Anterior cingulate cortex (tissue), 58 donors: ENCODE data around the gene ARMC10.
"Not testable (repeated sequence)": the region's sequence is repeated elsewhere in the genome, so short reads cannot be mapped to it uniquely, and the experiment has no call there.

ENCODE experiments used
- DNase-seq, 58 donors: peaks; one replicate each; lab custom pipeline; 2025; lab: John Stamatoyannopoulos, UW

Gene ARMC10

DNA sequence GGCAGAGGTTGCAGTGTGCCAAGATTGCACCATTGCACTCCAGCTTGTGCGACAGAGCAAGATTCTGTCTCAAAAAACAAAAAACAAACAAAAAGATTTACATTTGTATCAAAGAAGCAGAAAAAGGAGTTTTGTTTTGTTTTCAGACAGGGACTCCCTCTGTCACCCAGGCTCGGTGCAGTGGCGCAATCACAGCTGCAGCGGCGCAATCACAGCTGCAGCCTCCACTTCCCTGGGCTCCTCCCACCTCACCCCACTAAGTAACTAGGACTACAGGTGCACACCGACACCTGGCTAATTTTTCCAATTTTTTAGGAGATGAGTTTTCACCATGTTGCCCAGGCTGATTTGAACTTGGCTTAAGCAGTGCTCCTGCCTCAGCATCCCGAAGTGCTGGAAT, 1.8 kb downstream of the ARMC10 start:
- peak in 7 of 58 donors; percentile 1 to 41 (median 8) for DNase-seq

GRCh38 chr7:103077318-103077717, 2.4 kb downstream of the ARMC10 start:
- no peak for DNase-seq

GRCh38 chr7:103078226-103078625, 3.3 kb downstream of the ARMC10 start:
- not testable (repeated sequence) for DNase-seq

- DNase-seq = no peak
These were observed 4.9 kb downstream of the ARMC10 start for GRCh38 chr7:103079836-103080235.

GRCh38 chr7:103080923-103081322, 6.0 kb downstream of the ARMC10 start:
- no peak for DNase-seq

GRCh38 chr7:103082497-103082896, 7.6 kb downstream of the ARMC10 start:
- DNase-seq = no peak

DNA sequence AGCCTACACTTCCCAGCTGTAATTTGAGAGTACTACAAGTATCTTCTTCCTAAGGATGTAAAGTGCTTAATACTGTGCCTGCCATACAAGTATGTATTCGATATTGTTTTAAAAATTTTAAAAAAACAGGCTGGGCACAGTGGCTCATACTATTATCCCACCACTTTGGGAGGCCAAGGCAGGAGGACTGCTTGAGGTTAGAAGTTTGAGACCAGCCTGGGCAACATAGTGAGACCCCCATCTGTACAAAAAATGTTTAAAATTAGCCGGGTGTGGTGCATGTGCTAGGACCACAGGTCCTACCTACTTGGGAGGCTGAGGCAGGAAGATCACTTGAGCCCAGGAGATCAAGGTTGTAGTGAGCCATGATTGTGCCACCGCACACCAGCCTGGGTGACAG, 8.3 kb downstream of the ARMC10 start:
- DNase-seq = no peak

- not testable (repeated sequence) for DNase-seq
These were observed 17.4 kb downstream of the ARMC10 start for GRCh38 chr7:103092321-103092720.

DNA sequence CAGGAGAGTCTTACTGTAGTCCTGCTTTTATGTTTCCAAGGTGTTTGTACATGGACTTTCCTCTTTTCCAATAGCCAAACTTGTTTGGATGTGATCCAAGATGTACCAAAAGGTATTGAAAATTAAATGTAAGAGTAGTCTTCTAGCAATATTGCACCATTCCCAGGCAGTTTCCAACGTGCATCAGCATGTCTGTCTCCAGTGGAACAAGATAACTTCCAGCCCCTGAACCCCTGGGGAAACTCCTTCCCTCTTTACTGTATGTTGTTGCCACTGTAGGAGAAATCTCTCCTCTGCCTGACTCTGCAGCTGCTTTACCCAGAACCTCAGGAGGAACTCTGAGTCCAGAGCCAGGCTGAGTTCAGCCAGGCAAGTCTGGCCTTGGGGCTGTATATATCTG, 18.5 kb downstream of the ARMC10 start:
- no peak for DNase-seq

GRCh38 chr7:103094102-103094501, 19.2 kb downstream of the ARMC10 start:
- no peak for DNase-seq

DNA sequence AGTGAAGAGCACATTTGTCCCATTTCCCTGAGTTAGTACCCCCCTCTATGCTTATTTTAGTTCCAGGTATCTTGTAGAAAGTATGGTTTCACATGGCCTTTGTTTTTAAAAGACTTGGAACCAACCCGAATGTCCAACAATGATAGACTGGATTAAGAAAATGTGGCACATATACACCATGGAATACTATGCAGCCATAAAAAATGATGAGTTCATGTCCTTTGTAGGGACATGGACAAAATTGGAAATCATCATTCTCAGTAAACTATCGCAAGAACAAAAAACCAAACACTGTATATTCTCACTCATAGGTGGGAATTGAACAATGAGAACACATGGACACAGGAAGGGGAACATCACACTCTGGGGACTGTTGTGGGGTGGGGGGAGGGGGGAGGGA, 20.6 kb downstream of the ARMC10 start:
- not testable (repeated sequence) for DNase-seq

GRCh38 chr7:103097041-103097440, 22.1 kb downstream of the ARMC10 start:
- DNase-seq = no peak

DNA sequence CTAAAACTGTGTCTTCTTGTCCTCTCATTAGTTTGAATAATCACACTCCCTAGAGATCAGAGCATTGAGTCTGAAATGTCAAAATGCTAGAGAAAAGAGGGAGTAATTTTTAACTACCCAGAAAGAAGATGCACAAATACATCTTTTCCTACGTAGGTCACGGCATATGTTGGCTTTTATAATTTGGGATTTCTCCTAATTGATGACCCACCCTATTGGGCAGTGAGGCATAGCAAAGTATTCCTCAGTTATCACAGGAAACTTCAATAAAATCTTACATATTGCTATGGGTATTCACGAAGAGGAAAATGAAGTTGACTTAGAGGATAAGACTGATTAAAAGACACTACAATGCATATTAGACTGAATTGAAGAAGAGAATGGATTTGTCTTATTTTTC, 25.4 kb downstream of the ARMC10 start:
- no peak for DNase-seq

GRCh38 chr7:103101543-103101942, 26.6 kb downstream of the ARMC10 start:
- DNase-seq = no peak

DNA sequence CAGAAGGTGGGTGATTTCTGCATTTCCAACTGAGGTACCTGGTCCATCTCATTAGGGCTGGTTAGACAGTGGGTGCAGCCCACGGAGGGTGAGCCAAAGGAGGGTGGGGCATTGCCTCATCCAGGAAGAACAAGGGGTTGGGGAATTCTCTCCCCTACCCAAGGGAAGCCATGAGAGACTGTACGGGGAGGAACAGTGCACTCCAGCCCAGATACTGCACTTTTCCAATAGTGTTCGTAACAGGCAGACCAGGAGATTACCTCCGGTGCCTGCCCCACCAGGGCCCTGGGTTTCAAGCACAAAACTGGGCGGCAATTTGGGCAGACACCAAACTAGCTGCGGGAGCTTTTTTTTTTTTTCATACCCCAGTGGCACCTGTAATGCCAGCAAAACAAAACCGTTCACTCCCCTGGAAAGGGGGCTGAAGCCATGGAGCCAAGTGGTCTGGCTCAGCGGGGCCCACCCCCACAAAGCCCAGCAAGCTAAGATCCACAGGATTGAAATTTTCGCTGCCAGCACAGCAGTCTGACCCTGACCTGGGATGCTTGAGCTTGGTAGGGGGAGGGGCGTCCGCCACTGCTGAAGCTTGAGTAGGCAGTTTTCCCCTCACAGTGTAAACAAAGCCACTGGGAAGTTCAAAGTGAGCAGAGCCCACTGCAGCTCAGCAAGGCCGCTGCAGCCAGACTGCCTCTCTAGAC, 31.2 kb downstream of the ARMC10 start:
- DNase-seq = no peak

- DNase-seq = not testable (repeated sequence)
These were observed 31.7 kb downstream of the ARMC10 start for GRCh38 chr7:103106703-103107070.

GRCh38 chr7:103113164-103113563, 38.2 kb downstream of the ARMC10 start:
- DNase-seq = no peak

DNA sequence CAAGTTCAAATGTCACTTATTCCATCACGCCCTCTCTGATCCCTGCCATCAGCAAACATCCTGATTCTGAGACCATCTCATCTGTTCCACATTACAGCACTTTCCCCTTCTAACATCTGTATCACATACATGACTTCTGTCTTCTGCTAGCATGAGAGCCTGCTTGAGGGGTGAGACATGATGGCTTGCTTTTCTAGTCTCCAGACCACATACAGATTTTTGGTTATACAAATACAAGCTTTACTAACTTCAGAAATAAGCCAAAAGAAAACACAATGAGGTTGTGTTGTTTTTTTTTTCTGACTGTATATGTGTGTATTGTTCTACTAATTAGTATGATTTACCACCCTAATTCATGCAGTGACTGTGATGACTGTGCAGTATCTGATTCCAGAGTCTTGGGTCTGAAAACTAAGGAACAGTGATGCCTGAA, 39.7 kb downstream of the ARMC10 start:
- peak in 4 of 58 donors; percentile 5 to 44 (median 28) for DNase-seq

- no peak for DNase-seq
These were observed 40.8 kb downstream of the ARMC10 start for GRCh38 chr7:103115771-103116170.

- DNase-seq = no peak
These were observed 41.6 kb downstream of the ARMC10 start for GRCh38 chr7:103116511-103116910.

GRCh38 chr7:103116991-103117390, 42.1 kb downstream of the ARMC10 start:
- peak in 12 of 58 donors; percentile 13 to 76 (median 28) for DNase-seq

GRCh38 chr7:103117465-103117864, 42.5 kb downstream of the ARMC10 start:
- no peak for DNase-seq

DNA sequence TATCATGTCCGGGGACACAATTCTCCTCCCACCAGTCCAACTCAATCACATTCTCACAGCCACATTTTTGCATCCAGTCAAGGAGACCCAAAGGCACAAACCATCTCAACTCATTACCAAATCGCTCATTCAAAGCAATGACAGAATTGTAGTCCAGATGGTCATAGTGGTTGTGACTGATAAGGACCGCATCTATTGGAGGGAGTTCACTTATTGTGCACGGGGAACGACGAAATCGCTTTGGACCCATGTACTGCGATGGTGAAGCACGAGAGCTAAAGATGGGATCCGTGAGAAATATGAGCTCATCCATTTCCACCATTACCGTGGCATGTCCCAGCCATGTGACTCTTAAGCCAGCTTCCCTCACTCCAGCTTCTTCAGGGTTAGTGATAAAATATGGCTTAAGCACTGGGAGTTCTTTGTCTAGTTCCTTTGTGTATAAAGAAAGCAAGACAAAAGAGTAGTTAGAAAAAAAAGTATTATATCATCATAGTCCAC, 44.9 kb downstream of the ARMC10 start:
- DNase-seq = no peak
